ENCODE measurements around the gene EVC2. TPM values are rescaled to one million over a fixed set of nuclear protein-coding genes. Genes with fewer than 3 reads are reported as not detected.

The EVC2 gene
- total and polyA plus RNA-seq, 2 donors (not counting 1 experiment from before 2014, with no cell fraction given), result 1.1 TPM; not detected in 1

GRCh38 chr4:5574386-5574785 lies 134.0 kb downstream of the EVC2 start:
- Histone ChIP-seq H4K20me1 (ENCODE audit: control insufficient read depth, insufficient read depth, low read length, poor library complexity, severe bottlenecking) (no peaks in the 10 kb centered on the region), H3K9me3 (ENCODE audit: control extremely low read depth in 1 of 3, control insufficient read depth in 2 of 3, insufficient read depth in 1 of 3, low read length in 2 of 3) (peaks cover 0 to 3% (median 0%) of the 10 kb centered on the region in 3 donors), H3K36me3 (replicated peaks in 1 of 2; ENCODE audit: control extremely low read depth in 1 of 2, control insufficient read depth in 1 of 2, extremely low read depth in 1 of 2, insufficient read depth in 2 of 2, low read length in 1 of 2) (no peaks in the 10 kb centered on the region), H3K9ac (ENCODE audit: low read length) (no peak overlapping the region), H3K4me1 (ENCODE audit: control insufficient read depth in 2 of 2, insufficient read depth in 2 of 2, low read length in 2 of 2) (no peaks in the 10 kb centered on the region), H2AFZ (ENCODE audit: insufficient read depth, low read depth, low read length, poor library complexity, severe bottlenecking) (no peak overlapping the region), H3K4me2 (replicated peaks; ENCODE audit: low read depth, low read length, poor library complexity, severe bottlenecking) (no peak overlapping the region), H3K4me3 (ENCODE audit: control extremely low read depth in 1 of 5, extremely low read depth in 1 of 5, insufficient read depth in 1 of 5, low read depth in 2 of 5, low read length in 4 of 5) (no peak overlapping the region), H3K27ac (ENCODE audit: low read length in 2 of 2) (no peak overlapping the region), H3K27me3 (replicated peaks in 1 of 4; ENCODE audit: control extremely low read depth in 1 of 4, control insufficient read depth in 3 of 4, insufficient read depth in 4 of 4, low read length in 3 of 4) (no peaks in the 10 kb centered on the region), H3K79me2 (ENCODE audit: control insufficient read depth, insufficient read depth, low read length) (no peaks in the 10 kb centered on the region)
- DNase-seq (no peak), ATAC-seq (ENCODE audit: low read depth) (no peak)
- H3K4me1 Mint-ChIP-seq, result no peaks in the 10 kb centered on the region
- no peaks in the 10 kb centered on the region for H3K27me3 Mint-ChIP-seq
- ChIA-PET CTCF (no interaction called here), POLR2A (no interaction called here)
- TF ChIP-seq CTCF (IDR thresholded peaks at IDR 0.05), result no peak
- no peak for TF ChIP-seq EZH2 (IDR thresholded peaks at IDR 0.05; ENCODE audit: borderline replicate concordance, insufficient read depth, low read depth, low read length, poor library complexity, severe bottlenecking)
- intact Hi-C loops (cut with micrococcal nuclease), result no loop called here
- WGBS (ENCODE audit: insufficient coverage), result 96% methylated on average over 4 of the region's 5 CpGs
- no peaks in the 10 kb centered on the region for H3K9me3 Mint-ChIP-seq (ENCODE audit: insufficient read depth)
- no peak overlapping the region for H3K4me3 Mint-ChIP-seq
- no peak overlapping the region for H3K27ac Mint-ChIP-seq

GRCh38 chr4:5573965-5574364 lies 134.4 kb downstream of the EVC2 start:
- POLR2A ChIA-PET, result no interaction called here
- Mint-ChIP-seq H3K9me3 (ENCODE audit: insufficient read depth) (no peaks in the 10 kb centered on the region), H3K4me3 (no peak overlapping the region)

More at GRCh38 chr4:5573965-5574364, 134.4 kb downstream of the EVC2 start:
- no peaks in the 10 kb centered on the region for H4K20me1 ChIP-seq (ENCODE audit: control insufficient read depth, insufficient read depth, low read length, poor library complexity, severe bottlenecking)
- H3K27me3 ChIP-seq (replicated peaks in 1 of 4; ENCODE audit: control extremely low read depth in 1 of 4, control insufficient read depth in 3 of 4, insufficient read depth in 4 of 4, low read length in 3 of 4), result no peaks in the 10 kb centered on the region
- H3K9me3 ChIP-seq (ENCODE audit: control extremely low read depth in 1 of 3, control insufficient read depth in 2 of 3, insufficient read depth in 1 of 3, low read length in 2 of 3), result peaks cover 0 to 3% (median 0%) of the 10 kb centered on the region in 3 donors
- no peaks in the 10 kb centered on the region for H3K4me1 ChIP-seq (ENCODE audit: control insufficient read depth in 2 of 2, insufficient read depth in 2 of 2, low read length in 2 of 2)
- ATAC-seq (ENCODE audit: low read depth), result no peak
- H3K4me1 Mint-ChIP-seq, result no peaks in the 10 kb centered on the region
- H3K9ac ChIP-seq (ENCODE audit: low read length), result no peak overlapping the region
- no peak overlapping the region for H3K27ac Mint-ChIP-seq
- 89% methylated on average over 8 of the region's 8 CpGs for WGBS (ENCODE audit: insufficient coverage)
- CTCF ChIA-PET, result no interaction called here
- H3K27ac ChIP-seq (ENCODE audit: low read length in 2 of 2), result no peak overlapping the region
- H3K4me2 ChIP-seq (replicated peaks; ENCODE audit: low read depth, low read length, poor library complexity, severe bottlenecking), result no peak overlapping the region
- intact Hi-C loops (cut with micrococcal nuclease), result no loop called here
- no peaks in the 10 kb centered on the region for H3K79me2 ChIP-seq (ENCODE audit: control insufficient read depth, insufficient read depth, low read length)
- no peaks in the 10 kb centered on the region for H3K36me3 ChIP-seq (replicated peaks in 1 of 2; ENCODE audit: control extremely low read depth in 1 of 2, control insufficient read depth in 1 of 2, extremely low read depth in 1 of 2, insufficient read depth in 2 of 2, low read length in 1 of 2)
- TF ChIP-seq EZH2 (IDR thresholded peaks at IDR 0.05; ENCODE audit: borderline replicate concordance, insufficient read depth, low read depth, low read length, poor library complexity, severe bottlenecking), result no peak
- TF ChIP-seq CTCF (IDR thresholded peaks at IDR 0.05), result no peak
- H3K4me3 ChIP-seq (ENCODE audit: control extremely low read depth in 1 of 5, extremely low read depth in 1 of 5, insufficient read depth in 1 of 5, low read depth in 2 of 5, low read length in 4 of 5), result no peak overlapping the region
- H3K27me3 Mint-ChIP-seq, result no peaks in the 10 kb centered on the region
- no peak overlapping the region for H2AFZ ChIP-seq (ENCODE audit: insufficient read depth, low read depth, low read length, poor library complexity, severe bottlenecking)
- no peak for DNase-seq
